ENCODE measurements around the gene TSPAN18. TPM values are rescaled to one million over a fixed set of nuclear protein-coding genes. Genes with fewer than 3 reads are reported as not detected.

The TSPAN18 gene
- total RNA-seq, 1 donor from 2014 or later = 11.5 TPM

DNA sequence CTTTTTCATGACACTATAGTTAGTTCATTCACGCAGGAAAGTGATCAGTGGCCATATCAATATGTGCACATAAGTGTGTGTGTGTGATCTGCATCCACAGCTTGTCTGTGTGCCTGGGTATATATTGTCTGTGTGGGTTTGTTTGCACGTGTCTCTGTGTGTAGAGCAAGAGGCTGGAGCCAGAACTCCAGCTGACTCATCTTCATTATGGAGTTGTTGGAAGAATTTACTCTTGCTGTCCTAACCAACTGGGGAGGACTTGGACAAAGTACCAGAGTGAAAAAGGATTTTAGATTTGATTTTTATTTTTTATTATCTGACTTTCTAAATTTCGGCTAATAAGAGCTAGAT is 160.0 kb downstream of the TSPAN18 start:
- no peak for DNase-seq (ENCODE audit: low read depth, low spot score)

DNA sequence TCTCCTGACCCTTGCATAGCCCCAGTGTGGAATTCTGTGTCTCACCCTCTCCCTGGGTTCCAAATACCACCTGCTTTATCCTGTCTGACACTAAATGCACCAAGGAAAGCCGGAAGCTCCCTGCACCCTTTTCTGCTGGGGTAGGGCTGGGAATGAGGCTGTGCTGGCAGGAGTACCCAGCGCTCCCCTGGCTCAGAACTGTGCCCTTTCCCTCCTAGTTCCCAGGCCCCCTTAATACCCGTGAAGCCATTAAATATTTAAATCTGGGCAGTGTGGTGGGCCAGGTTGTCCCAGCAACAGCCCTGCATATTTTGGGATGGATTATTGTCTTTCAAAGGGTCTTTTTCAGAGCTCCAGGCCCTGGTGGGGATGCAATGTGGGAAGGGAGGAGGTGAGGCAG is 160.9 kb downstream of the TSPAN18 start:
- DNase-seq (ENCODE audit: low read depth, low spot score) = no peak

DNA sequence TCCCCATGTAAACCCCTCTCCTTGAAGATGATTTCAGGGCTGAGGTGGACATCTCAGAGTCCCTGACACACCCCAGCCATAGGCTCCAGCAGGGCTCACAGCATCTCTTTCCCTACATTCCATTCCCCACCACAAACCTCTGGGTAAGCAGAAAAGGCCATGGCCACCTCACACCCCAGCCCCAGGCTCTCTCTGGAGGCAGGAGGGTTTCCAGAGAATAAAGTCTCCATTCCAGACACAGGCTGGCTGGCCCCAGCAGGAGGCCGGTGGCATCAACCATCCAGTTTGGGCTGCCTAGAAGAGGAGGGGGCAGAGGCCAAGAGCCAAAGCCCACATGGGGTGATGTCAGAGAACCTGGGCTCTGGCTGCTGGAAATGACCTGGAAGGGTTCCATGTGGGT is 162.5 kb downstream of the TSPAN18 start:
- no peak for DNase-seq (ENCODE audit: low read depth, low spot score)

DNA sequence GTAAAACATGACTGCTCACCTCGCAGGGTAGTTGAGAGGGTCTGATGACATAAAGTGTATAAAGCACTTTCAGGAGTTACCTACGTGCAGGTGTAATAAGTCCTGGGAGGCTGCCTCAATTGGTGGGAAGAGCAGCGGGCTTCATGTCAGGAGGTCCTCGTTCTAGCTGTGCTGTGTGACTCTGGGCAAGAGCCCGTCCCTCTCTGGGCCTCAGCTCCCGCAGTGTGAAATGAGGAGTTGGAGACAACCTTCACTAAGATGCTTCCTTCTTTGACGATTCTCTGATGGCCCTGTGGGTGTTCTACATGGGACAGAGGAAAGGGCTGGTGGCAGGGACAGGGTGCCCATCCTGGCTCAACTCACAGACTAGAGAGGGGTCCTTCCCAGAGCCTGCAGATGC is 166.1 kb downstream of the TSPAN18 start:
- no peak for DNase-seq (ENCODE audit: low read depth, low spot score)

DNA sequence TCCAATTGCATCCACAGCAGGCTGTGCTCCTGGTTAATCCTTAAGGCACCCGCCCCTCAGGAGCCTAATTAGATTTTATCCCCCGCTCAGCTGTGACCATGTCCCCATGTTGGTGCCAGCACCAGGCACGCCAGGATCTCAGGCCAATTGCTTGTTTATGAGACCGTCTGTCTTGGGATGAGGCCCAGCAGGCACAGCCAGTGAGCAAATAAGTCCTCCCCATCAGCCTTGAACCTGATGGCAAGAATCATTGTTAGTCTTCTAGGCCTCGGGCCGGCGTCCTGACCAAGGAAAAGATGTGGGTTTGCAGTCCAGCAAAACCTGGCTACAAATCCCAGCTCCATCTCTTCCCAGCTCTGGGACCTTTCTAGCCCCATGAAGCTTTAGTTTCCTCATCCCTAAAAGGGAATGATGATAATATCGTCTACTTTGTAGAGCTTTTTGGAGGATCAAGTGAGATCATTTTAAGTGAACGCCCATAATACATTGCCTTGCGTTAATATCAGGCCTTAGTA is 166.6 kb downstream of the TSPAN18 start:
- no peak for DNase-seq (ENCODE audit: low read depth, low spot score)

DNA sequence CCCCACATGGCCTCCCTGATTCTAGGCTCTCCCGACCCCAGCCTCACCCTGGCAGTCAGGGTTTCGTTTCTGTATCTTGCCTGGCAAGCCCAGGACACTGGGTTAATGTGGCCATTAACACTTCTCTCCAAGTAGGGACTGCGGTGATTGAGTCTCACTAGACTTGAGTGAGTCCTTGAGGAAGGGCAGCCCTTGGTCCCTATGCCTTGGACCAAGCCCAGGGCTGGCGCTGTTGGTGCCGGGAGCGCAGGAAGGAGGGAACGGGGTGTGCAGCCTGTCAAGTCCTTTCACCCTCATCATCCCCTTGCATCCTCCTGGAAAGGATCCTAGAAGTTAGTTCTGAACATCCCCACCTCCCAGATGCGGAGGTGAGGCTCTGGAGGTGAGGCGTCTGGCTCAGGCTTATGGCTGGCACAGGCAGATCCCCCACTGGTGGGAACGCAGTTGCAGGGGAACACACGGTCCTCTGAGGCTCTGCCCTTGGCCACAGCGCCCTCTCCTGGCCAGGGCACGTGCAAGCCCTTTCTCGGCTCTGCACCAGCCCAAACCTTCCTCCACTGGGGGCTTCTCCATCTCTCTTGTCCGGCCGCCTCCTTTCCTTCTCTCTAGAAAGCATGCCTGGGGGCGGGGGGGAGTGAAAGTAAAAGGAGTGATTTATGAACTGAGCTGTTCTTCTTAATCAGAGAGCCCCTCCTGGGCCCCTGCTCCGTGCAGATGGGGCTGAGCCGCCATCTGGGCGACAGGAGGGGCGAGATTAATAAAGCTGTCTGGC is 167.3 kb downstream of the TSPAN18 start:
- peak; percentile 37 for DNase-seq (ENCODE audit: low read depth, low spot score)

DNA sequence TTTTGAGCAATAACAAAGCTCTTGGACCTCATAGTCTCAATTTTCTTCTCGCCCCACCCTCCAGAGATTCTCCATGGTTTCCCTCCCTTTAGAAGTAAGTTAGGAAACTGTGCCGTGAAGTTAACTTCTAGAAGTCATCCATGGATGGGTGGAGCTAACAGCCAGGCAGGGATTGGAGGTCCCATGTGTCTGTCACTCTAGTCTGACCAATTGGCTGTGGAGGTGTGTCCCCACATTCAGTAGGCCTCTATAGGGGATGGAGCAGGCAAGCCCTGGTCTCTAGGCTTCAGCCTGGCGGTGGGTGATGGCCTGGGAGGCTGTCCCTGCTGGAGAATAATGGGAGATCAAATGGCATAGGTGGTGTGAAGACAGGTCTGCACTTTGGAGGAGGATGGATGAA is 173.2 kb downstream of the TSPAN18 start:
- DNase-seq (ENCODE audit: low read depth, low spot score) = peak; percentile 37

DNA sequence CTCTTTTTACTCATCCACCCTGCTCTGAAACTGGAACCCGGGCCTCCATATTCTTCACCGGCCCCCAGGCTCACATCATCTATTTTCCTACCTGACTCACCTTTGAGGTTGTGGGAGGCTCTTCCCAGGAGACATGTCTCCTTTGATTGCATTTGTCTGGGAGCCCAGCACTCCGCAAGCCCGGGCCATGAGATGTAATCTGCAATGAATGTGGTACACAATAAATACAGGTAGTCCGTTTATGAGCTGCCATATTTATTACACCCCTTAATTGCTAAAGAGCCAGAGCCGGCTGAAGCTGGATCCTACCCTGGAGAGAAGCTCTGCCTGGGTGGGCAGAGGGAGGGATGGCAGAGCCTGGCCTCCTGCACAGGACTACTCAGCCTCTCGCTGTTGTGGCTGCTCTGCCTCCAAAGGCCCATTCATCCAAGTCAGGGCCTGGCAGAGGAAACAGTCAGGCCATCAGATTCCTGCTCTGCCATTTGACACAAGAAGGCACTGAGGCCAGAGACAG is 174.4 kb downstream of the TSPAN18 start:
- no peak for DNase-seq (ENCODE audit: low read depth, low spot score)

DNA sequence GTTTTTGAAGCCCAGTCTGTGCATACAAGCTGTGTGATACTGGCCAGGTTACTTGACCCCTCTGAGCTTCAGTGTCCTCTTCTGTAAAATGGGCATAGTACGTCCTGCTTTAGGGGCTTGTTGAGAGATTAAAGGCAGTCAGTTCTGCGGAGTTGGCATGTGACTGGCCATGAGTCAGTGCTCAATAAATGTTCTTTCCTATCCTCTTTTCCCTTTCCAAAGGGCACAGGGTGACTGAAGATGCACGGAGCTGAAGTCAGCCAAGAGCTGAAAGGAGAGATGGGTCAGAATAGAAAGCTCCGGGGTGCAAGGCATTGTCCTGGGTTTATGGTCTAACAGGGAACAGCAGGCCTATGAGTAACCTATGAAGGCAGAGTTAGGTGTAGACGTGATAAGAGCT is 175.0 kb downstream of the TSPAN18 start:
- DNase-seq (ENCODE audit: low read depth, low spot score) = no peak

DNA sequence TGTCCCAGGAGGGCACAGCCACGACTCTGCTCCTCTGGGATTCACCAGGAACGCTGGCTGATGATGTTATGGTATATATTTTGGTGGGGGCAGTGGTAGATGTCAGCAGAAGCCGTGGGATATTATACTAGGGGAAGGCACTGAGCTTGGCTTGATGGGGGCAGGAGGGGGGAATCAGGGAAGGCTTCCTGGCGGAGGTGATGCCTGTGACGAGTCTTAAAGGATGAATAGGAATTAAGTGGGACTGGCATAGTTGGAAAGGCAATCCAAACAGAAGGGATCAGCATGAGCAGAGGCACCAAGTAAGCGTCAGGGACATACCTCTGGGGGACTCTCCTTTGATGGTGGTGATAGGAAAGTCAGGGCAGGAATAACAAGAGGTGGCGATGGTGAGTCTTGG is 176.3 kb downstream of the TSPAN18 start:
- no peak for DNase-seq (ENCODE audit: low read depth, low spot score)

DNA sequence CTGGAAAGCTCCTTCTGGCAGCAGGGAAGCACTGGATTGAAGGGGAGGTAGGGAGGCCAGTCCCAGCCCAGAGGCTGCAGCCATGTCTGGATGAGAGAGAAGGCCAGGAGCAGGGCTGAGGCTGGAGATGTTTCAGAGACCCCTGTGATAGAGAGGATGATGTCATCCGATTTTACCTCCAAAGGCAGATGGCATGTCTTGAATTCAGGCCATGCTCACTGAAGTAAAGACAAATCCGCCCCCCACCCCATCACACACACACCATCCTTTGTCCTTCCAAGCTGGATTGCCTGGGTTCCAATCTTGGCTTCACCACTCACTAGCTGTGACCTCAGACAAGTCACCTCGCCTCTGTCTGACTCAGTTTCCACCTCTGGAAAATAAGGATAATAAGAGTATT is 176.8 kb downstream of the TSPAN18 start:
- DNase-seq (ENCODE audit: low read depth, low spot score) = no peak

DNA sequence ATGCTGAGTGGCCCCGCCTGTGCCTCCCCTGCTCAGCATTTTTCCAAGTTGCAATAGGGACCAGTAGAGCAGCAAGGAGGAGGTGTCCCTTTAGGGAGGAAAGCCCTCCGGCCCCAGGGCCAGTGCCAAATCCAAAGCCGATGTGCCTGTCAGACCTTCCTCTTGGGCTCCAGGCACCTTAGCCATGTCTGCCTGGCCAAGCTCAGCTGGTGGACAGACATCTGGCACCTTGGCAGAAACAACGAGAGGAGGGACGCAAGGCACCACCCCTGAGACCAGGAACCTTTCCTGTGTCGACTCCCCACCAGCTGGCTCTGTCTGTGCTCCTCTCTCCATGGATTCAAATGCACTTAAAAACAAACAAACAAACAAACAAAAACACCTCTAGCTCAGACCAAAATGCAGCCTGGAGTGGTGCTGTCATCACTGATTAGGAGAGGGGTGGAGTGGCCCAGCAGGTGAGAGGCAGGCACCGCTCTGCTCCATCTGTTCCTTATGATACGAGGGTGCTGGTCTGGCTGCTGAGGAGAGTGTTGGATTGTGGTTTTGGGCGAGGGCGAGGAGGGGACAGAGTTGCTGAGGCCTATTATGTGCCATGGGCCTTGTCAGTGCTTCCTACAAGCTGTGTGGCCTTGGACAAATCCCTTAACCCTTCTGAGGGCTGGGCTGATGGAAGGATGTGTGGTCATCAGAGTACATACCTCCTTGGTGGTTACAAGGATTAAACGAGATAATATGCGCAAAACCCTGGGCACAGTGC is 177.7 kb downstream of the TSPAN18 start:
- no peak for DNase-seq (ENCODE audit: low read depth, low spot score)

DNA sequence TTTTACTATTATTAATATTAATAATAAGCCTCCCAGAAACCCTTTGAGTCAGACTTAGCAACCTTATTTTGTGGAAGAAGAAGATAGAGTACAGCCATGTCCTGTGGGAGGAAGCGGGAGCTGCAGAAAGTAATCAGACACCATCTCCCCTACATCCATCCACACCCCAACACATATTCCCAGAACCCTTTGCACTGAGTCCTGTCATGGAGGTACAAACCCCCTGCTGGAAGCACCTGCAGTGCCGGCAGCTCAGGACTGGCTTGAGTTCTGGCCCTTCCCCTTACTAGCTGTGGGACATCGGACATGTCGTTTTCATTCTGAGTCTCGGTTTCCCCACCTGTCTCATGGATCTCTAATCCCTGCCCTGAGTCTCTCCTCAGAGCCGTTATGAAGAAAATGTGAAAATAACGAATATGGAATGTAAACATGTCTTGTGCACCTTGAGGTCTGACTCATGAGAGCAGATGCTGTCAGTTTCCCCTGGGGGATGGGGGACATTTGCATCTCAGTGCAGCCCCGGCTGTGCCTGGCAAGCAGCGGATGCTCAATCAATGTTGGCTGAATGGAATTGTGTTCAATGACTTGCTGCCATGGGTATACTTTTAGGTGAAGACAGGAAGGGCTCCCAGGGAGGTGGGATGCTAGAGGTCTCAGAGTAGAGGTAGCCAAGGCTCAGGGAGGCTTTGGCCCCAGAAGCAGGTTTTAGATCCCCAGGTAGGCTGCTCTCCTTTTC is 178.5 kb downstream of the TSPAN18 start:
- DNase-seq (ENCODE audit: low read depth, low spot score) = no peak

DNA sequence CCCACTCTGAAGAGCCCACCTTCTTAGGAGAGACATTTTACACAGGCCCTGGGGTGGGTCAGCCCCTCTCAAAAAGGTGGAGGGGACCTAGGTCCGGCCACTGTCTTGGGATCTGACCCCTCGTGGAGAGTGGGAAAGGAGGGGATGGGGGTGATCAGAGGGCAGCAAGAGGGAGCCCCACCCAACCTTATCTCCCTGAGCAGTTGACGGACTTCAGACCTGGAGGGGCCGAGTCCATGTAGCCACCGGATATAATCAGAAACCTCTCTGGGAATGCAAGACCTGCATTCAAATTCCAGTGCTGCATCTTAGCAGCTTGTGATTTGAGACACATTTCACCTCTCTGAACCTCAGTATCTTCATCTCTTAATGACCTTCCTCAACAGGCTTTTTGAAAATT is 179.9 kb downstream of the TSPAN18 start:
- no peak for DNase-seq (ENCODE audit: low read depth, low spot score)

DNA sequence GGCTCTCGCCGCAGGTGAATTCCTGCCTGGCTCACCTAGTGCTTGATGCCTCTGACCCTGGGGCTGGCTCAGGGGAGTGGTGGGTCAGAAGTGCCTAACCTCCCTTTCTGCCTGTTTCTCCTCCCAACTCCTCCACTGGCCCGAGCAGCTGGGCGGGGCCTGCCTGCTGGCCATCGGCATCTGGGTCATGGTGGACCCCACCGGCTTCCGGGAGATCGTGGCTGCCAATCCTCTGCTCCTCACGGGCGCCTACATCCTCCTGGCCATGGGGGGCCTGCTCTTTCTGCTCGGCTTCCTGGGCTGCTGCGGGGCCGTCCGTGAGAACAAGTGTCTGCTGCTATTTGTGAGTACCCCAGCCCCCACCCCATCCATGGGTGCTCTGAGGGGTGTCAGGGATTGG is 182.8 kb downstream of the TSPAN18 start:
- no peak for DNase-seq (ENCODE audit: low read depth, low spot score)

DNA sequence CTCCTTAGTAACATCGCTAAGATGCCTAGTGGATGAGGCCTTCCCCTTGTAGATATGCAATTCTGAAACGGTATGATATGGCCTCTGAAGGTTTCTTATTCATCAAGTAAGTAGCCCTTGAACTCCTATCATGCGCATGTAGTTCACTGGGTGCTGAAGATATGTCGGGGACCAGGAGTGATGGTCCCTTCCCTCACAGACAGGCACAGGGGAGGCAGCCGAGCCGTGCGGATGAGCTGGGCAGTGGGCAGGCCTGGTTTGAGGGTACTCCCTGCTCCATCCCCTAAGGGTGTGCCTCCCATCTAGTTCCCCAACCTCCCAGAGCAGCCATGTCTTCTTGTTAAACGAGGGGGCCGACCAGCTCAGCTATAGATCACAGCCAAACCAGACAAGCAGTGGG is 183.8 kb downstream of the TSPAN18 start:
- DNase-seq (ENCODE audit: low read depth, low spot score) = no peak

DNA sequence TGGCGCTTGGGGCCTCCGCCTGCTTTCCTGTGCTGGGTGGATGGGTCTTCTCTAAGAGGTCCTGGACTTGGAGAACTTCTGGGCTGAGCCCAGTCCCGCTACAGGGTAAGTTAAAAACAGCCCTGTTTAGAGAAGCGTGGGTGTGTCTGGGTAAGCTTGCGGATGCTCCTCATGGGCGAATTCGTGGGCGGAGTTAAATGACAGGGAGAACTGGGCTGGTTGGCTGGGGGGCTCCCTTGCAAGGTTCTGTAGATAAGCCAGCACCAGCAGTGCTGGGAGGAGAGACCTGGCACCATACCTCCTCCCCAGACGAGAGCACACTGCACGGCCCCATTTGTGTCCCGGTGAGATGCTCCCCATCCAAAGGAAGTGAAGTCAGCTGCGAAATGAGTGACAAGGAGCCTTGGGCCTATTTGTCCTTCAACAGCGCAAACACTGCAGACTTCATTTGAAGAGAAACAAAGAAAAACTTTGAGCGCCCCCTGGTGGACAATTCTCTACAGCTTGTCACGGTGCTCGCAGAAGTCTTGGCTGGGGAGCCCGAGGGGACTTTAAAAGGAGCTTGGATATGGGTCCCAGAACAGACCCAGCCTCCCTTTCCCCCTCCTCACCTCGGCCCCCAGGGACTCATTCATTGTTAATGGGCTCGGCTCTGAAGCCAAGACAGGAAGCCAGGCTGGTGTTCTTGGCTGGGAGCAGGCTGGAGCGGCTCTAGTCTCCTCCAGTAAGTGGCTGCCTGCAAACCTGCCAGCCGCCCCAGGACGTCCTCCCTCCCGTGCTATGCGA is 184.5 kb downstream of the TSPAN18 start:
- peak; percentile 45 for DNase-seq (ENCODE audit: low read depth, low spot score)

DNA sequence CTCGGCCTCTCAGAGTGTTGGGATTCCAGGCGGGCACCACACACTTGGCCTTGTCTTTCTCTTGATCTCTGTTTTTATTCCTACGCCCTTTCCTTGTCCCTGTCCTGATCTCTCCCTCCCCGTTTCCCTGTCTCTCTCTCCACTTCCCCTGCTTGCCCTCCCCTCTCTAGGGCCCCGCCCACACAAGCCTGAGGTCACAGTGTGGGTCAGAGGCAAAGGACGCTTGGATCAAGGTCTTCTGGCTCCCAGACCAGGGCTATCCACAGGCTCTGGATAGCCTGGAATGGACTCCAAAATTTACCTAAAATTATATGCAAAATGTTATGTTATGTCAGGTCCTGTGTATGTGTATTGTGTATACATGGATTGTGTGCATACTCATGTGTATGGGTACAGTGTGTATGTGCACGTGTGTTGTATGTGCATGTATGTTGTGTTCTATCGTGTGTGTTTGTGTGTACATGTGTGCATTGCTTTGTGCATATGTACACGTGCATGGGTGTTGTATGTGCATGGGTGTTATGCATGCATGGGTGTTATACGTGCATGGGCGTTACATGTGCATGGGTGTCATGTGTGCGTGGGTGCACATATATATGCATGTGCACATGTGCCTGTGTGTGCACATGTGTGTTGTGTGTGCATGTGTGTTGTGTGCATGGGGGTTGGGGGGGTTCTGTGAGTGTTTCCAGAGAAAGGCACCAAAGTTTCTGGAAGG is 185.7 kb downstream of the TSPAN18 start:
- no peak for DNase-seq (ENCODE audit: low read depth, low spot score)

DNA sequence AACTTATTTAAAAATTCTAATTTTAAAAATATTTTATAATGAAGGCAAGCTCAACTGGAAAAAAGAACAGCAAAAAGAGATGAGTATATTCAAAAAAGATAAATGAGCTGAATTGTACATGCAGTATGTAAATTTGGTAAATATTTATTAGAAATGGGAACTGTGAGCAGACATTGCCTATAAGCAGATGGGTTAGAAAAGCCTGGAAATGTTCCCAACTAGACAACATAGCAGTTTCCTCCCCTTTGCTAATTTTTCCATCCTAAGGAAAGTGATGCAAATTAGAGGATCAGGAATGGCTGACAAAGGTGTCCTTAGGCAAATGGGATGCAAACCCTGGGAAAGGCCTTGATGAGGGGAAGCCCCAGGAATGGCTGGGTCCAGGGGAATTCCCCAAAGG is 186.7 kb downstream of the TSPAN18 start:
- no peak for DNase-seq (ENCODE audit: low read depth, low spot score)

DNA sequence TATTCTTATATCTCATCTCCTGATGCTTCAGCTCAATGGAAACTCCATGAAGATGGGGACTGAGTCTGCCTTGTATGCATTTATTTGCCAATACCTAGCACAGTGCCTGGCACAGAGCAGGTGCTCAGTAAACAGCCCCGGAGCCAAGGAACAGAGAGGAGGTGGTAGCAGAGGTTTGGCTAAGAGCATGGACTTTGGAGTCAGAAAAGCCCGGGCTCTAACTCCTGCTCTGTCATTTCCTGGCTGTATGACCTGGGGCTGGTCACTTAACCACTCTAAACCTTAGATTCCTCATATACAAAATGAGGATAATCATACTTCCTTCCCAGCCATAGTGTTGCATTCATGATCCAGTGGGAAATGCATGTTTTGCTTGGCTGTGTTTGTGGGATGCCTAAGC is 187.3 kb downstream of the TSPAN18 start:
- DNase-seq (ENCODE audit: low read depth, low spot score) = no peak

DNA sequence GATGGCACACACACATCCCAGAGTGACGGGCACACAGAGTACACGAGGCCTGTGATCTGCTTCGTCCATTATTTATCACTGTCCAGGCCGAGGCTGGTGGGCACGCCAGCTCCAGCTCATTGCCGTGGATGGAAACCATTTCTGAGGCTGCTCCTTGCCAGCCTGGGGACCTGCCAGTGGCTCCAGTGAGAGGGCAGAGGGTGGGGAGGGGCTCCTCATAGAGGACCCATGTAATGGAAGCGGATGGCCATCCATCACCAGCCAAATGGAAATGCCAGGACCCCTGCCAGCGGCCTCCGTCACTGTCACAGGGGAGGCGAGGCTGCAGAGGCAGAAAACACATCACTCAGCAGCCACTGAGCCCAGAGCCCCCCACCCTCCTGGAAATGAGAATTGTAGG is 188.2 kb downstream of the TSPAN18 start:
- DNase-seq (ENCODE audit: low read depth, low spot score) = no peak
